ENCODE results near the gene MSH3. TPM values are rescaled to one million over a fixed set of nuclear protein-coding genes. Genes with fewer than 3 reads are reported as not detected.

The MSH3 gene
- total RNA-seq, 2 donors from 2014 or later, result 6.8 to 9.9 TPM

DNA sequence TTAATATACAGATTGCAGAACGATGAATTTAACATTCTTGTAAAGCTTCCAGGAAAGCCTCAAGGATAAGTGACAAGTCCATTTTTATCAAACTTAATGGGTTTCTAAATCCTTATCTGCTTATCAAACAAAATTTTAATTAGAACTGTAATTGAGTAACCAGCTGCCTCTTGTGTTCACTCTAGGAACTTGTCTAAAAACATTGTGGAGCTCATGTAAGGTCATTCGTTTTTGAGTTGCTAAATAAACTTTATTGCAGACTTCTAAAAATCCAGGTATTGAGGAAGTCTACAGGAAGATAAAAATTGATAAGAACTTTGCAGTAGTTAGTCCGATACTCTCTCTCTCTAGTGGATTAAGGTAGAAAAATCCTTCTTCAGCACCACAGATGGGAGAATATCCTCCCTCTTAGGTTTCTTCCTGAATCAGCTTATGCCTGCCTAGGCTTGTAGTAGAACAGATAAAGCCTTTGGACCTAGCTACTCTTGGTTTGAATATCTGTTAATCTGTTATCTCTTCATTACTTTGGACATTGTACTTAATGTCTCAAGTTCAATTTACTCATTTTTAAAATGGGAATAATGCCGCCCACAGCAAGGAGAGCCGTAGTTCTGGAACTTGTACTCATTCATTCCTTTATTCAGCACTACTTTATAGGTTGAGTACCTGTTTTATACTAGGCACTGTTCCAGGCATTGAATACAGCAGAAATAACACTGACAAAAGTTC is 60.3 kb downstream of the MSH3 start:
- DNase-seq (ENCODE audit: low spot score), result no peak
- no peak overlapping the region for H3K4me3 ChIP-seq
- peaks cover 0 to under 1% of the 10 kb centered on the region in 2 donors for H3K9me3 ChIP-seq
- H3K27me3 ChIP-seq, result no peaks in the 10 kb centered on the region
- TF ChIP-seq, protein P1, sequence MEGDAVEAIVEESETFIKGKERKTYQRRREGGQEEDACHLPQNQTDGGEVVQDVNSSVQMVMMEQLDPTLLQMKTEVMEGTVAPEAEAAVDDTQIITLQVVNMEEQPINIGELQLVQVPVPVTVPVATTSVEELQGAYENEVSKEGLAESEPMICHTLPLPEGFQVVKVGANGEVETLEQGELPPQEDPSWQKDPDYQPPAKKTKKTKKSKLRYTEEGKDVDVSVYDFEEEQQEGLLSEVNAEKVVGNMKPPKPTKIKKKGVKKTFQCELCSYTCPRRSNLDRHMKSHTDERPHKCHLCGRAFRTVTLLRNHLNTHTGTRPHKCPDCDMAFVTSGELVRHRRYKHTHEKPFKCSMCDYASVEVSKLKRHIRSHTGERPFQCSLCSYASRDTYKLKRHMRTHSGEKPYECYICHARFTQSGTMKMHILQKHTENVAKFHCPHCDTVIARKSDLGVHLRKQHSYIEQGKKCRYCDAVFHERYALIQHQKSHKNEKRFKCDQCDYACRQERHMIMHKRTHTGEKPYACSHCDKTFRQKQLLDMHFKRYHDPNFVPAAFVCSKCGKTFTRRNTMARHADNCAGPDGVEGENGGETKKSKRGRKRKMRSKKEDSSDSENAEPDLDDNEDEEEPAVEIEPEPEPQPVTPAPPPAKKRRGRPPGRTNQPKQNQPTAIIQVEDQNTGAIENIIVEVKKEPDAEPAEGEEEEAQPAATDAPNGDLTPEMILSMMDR (IDR thresholded peaks at IDR 0.05), result no peak
- H3K36me3 ChIP-seq, result no peaks in the 10 kb centered on the region
- no peak overlapping the region for H3K27ac ChIP-seq
- H3K4me1 ChIP-seq, result no peaks in the 10 kb centered on the region

DNA sequence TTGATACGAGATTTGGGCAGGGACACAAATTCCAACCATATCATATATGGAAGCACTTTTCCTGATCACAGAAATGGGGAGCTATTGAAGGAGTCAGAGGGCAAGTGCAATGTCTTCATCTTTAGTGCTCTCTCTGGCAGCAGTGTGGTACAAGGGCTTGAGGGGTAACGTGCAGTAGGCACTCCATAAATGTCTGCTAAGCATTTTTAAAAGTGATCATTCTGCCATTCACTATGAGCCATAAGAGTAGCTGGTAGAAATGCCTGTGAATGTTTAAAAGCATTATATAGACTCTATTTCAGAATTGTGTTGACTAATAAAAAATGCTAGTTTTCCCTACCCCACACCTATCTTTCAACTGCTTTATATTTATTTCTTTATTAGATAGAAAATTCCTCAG is 61.4 kb downstream of the MSH3 start:
- H3K27ac ChIP-seq, result no peak overlapping the region
- DNase-seq (ENCODE audit: low spot score), result no peak
- TF ChIP-seq, protein P1 (IDR thresholded peaks at IDR 0.05), result no peak
- H3K4me3 ChIP-seq, result no peak overlapping the region
- H3K36me3 ChIP-seq, result no peaks in the 10 kb centered on the region
- H3K27me3 ChIP-seq, result no peaks in the 10 kb centered on the region
- H3K4me1 ChIP-seq, result no peaks in the 10 kb centered on the region
- peaks cover 0 to 7% of the 10 kb centered on the region in 2 donors for H3K9me3 ChIP-seq

DNA sequence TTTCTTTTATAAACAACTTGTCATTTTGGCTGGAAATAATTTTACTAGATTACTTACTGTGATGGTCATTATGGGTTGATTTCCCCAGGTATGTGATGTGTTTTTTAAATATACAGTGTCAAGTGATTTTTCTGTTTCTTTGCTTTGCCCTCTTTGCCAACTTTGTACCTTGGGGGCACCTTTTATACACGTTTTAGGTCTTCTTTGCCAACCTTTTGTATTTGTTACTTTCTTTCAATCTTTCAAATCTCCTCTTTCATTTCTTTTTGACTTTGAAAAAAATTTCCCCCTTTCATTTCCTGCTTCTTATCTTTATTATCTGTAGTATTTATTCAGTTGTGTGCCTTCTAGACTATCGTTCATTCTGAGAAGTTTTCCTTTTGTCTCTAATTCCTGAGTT is 65.7 kb downstream of the MSH3 start:
- TF ChIP-seq, protein P1 (IDR thresholded peaks at IDR 0.05), result no peak
- no peak overlapping the region for H3K27ac ChIP-seq
- no peaks in the 10 kb centered on the region for H3K4me1 ChIP-seq
- H3K9me3 ChIP-seq, result peaks cover 0 to 7% of the 10 kb centered on the region in 2 donors
- no peak for DNase-seq (ENCODE audit: low spot score)
- H3K27me3 ChIP-seq, result no peaks in the 10 kb centered on the region
- H3K4me3 ChIP-seq, result no peak overlapping the region
- no peaks in the 10 kb centered on the region for H3K36me3 ChIP-seq

DNA sequence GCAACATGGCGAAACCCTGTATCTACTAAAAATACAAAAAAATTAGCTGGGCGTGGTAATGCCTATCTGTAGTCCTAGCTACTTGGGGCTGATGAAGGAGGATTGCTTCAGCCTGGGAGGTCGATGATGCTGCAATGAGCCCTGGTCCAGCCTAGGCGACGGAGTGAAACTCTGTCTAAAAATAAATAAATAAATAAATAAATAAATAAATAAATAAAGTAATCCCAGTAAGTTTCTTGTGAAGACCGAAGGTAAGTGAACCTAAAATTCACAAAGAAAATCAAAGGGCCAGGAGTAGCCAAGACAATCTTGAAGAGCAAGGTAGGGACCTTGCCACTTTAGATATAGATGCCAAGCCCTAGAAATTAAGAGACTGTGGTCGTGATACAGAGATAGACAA is 68.5 kb downstream of the MSH3 start:
- Histone ChIP-seq H3K36me3 (peaks cover 19% of the 10 kb centered on the region), H3K4me3 (no peak overlapping the region), H3K27me3 (no peaks in the 10 kb centered on the region), H3K9me3 (peaks cover 0 to 7% of the 10 kb centered on the region in 2 donors), H3K4me1 (no peaks in the 10 kb centered on the region), H3K27ac (no peak overlapping the region)
- DNase-seq (ENCODE audit: low spot score), result no peak
- TF ChIP-seq, protein P1 (IDR thresholded peaks at IDR 0.05), result no peak

DNA sequence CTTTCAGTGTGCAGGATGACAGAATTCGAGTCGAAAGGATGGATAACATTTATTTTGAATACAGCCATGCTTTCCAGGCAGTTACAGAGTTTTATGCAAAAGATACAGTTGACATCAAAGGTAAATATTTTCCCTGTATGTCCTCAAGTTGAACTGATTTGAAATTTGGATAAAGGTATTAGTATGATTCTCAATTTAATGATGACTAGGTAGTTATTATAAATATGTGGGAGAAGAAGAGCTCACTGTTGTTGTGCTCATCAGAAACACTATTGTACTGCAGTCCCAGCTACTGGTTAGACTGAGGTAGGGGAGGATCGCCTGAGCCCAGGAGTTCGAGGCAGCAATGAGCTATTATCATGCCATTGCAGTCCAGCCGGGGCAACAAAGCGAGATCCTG is 71.0 kb downstream of the MSH3 start:
- no peaks in the 10 kb centered on the region for H3K4me1 ChIP-seq
- H3K27ac ChIP-seq, result no peak overlapping the region
- H3K36me3 ChIP-seq, result peaks cover 24% of the 10 kb centered on the region
- no peaks in the 10 kb centered on the region for H3K27me3 ChIP-seq
- H3K4me3 ChIP-seq, result no peak overlapping the region
- TF ChIP-seq, protein P1 (IDR thresholded peaks at IDR 0.05), result no peak
- no peaks in the 10 kb centered on the region for H3K9me3 ChIP-seq
- DNase-seq (ENCODE audit: low spot score), result no peak

DNA sequence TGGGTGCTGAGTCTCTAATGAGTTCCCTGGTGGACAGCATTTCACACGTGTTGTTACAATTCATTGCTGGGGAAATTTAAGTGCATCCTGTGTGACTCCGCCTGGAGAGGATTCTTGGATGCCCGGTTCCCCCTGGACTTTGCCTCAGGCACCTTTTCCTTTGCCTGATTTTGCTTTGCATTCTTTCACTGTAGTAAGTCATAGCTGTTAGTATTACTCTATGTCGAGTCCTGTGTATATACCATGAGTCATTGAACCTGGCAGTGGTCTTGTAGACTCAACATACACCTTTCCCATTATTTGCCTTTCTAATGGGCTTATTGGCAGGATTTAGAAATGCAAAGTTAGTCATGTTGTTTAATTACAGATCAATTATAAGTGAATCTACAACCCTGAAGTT is 82.3 kb downstream of the MSH3 start:
- H3K4me1 ChIP-seq, result no peaks in the 10 kb centered on the region
- TF ChIP-seq, protein P1 (IDR thresholded peaks at IDR 0.05), result no peak
- H3K27me3 ChIP-seq, result no peaks in the 10 kb centered on the region
- H3K4me3 ChIP-seq, result no peak overlapping the region
- no peaks in the 10 kb centered on the region for H3K9me3 ChIP-seq
- DNase-seq (ENCODE audit: low spot score), result no peak
- peaks cover 6% of the 10 kb centered on the region for H3K36me3 ChIP-seq
- no peak overlapping the region for H3K27ac ChIP-seq

All from right atrium auricular region (tissue), 2 donors.